Measurements from ENCODE around the gene BRD3OS.

- no peak for TF ChIP-seq CTCF (IDR thresholded peaks at IDR 0.05; ENCODE audit: low read depth, low read length)
- TF ChIP-seq EZH2phosphoT487 (IDR thresholded peaks at IDR 0.05; ENCODE audit: low read depth): no peak
These were observed 14.7 kb upstream of the BRD3OS start for GRCh38 chr9:134010310-134011173.

Data from OCI-LY3 (cell line).